ENCODE data around the gene NEMP1.

DNA sequence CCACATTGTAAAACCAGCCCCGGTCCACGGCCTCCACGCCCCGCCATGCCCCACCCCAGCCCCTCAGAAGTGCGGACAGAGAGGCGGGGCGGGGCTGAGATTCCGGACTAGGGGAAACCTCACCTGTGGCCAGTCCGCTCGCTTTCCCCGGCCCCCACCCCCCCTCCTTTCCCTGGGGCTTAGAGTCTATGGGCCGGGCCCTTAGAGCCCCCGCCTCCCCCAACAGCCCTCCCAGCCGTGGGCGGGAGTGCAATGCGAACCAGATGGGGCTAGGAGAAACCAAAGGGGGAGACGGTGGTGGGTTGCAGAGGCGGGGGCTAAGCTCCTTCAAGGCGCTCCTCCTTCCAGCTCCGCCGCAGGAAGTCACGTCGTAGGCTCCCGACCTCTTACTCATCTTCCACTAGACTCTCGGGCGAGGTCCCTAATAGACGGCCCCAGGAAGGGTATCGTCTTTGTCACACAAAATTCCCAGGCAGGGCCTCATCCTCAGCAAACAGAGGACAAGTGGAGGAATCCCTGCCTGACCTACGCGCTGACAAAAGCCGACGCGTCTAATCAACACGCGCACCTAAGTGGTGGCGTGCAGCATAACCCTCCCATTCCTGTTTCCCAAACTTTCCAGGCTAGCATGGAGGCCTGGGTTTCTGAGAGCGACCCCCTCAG is 9.2 kb upstream of the NEMP1 start:
- TF ChIP-seq, protein P1, sequence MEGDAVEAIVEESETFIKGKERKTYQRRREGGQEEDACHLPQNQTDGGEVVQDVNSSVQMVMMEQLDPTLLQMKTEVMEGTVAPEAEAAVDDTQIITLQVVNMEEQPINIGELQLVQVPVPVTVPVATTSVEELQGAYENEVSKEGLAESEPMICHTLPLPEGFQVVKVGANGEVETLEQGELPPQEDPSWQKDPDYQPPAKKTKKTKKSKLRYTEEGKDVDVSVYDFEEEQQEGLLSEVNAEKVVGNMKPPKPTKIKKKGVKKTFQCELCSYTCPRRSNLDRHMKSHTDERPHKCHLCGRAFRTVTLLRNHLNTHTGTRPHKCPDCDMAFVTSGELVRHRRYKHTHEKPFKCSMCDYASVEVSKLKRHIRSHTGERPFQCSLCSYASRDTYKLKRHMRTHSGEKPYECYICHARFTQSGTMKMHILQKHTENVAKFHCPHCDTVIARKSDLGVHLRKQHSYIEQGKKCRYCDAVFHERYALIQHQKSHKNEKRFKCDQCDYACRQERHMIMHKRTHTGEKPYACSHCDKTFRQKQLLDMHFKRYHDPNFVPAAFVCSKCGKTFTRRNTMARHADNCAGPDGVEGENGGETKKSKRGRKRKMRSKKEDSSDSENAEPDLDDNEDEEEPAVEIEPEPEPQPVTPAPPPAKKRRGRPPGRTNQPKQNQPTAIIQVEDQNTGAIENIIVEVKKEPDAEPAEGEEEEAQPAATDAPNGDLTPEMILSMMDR (IDR thresholded peaks at IDR 0.05), result peak in 1 of 6 experiments; percentile 6
- TF ChIP-seq POLR2A (IDR thresholded peaks at IDR 0.05), result no peak
